SU-DHL-6 (cell line): ENCODE results near the gene STK39.

Experiments
- EZH2phosphoT487 ChIP-seq: fragments of 200-600 bp; sonication (generic), shearing (Covaris generic); conservative IDR thresholded peaks from 2 replicates; pipeline ENCODE4 v1.6.1; 2018; ENCODE audit warnings: mild to moderate bottlenecking, antibody characterized with exemption, low read length, moderate library complexity, mixed read lengths
- TF ChIP-seq, protein P1 (sequence below): fragments of 200-600 bp; sonication (generic); IDR thresholded peaks from one replicate; pipeline ENCODE4 v1.5.1; 2017; ENCODE audit warnings: antibody characterized with exemption, mild to moderate bottlenecking, low read length, moderate library complexity; ENCODE audit not compliant: insufficient read depth, poor library complexity, severe bottlenecking

DNA sequence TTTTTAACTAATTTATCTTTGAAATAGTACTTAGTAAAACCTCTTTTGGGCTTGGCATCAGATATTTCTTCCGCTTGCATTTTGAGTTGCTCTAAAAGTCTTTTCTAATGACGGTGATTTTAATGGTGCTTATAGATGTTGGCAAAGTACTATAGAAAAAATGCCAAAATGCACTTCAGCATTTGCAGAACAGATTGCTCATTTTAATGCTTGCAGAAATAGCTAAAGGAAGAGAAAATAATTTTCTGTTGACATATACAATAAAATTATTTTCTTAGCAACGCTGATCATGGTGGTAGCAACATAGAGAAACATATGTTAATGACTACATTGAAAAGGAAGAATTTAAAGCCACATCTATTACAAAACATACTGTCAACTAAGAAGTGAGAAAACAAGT, 170.7 kb downstream of the STK39 start:
- TF ChIP-seq, protein P1, sequence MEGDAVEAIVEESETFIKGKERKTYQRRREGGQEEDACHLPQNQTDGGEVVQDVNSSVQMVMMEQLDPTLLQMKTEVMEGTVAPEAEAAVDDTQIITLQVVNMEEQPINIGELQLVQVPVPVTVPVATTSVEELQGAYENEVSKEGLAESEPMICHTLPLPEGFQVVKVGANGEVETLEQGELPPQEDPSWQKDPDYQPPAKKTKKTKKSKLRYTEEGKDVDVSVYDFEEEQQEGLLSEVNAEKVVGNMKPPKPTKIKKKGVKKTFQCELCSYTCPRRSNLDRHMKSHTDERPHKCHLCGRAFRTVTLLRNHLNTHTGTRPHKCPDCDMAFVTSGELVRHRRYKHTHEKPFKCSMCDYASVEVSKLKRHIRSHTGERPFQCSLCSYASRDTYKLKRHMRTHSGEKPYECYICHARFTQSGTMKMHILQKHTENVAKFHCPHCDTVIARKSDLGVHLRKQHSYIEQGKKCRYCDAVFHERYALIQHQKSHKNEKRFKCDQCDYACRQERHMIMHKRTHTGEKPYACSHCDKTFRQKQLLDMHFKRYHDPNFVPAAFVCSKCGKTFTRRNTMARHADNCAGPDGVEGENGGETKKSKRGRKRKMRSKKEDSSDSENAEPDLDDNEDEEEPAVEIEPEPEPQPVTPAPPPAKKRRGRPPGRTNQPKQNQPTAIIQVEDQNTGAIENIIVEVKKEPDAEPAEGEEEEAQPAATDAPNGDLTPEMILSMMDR: no peak
- TF ChIP-seq EZH2phosphoT487: no peak
